Adrenal gland (tissue), 5 donors: ENCODE measurements around the gene CDK14.

ENCODE experiments used
- POLR2A ChIP-seq, 2 donors: fragments of 450-650 bp; IDR thresholded peaks; one replicate each; pipeline ENCODE4 v1.6.1; 2017; ENCODE audit warnings: antibody characterized with exemption in 2 of 2, mild to moderate bottlenecking in 2 of 2, moderate library complexity in 1 of 2
- TF ChIP-seq, protein P1 (sequence below), 6 experiments: fragments of 450-650 bp in 4 of 6; fragments of 200-600 bp in 2 of 6; sonication (generic) in 1 of 6; IDR thresholded peaks; 1 replicate in 5 of 6; 2 replicates in 1 of 6; pipeline versions ENCODE4 v1.5.1 to v1.8.0; 2016 to 2021; ENCODE audit warnings: antibody characterized with exemption in 6 of 6, mild to moderate bottlenecking in 2 of 6, moderate library complexity in 1 of 6
- donor health status: DM: no; HTN: no; CAD: no.

DNA sequence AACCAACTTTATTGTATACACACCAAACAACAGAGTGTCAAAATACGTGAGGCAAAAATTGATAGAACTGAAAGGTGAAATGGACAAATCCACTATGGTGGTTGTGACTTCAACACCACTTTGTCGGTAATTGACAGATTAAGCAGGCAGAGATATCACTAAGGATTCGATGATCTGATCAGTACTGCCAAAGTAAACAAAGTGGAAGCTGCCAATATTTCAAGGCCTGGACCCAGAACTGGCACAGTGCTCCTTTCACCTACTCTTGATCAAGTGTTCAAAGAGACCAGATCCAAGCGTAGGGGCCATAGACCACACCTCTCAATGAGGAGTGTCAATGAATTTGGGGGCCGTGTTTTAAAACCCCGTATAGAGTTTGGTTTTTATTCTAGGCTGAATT is 167.0 kb downstream of the CDK14 start:
- no peak for TF ChIP-seq POLR2A (IDR thresholded peaks at IDR 0.05)
- TF ChIP-seq, protein P1, sequence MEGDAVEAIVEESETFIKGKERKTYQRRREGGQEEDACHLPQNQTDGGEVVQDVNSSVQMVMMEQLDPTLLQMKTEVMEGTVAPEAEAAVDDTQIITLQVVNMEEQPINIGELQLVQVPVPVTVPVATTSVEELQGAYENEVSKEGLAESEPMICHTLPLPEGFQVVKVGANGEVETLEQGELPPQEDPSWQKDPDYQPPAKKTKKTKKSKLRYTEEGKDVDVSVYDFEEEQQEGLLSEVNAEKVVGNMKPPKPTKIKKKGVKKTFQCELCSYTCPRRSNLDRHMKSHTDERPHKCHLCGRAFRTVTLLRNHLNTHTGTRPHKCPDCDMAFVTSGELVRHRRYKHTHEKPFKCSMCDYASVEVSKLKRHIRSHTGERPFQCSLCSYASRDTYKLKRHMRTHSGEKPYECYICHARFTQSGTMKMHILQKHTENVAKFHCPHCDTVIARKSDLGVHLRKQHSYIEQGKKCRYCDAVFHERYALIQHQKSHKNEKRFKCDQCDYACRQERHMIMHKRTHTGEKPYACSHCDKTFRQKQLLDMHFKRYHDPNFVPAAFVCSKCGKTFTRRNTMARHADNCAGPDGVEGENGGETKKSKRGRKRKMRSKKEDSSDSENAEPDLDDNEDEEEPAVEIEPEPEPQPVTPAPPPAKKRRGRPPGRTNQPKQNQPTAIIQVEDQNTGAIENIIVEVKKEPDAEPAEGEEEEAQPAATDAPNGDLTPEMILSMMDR (IDR thresholded peaks at IDR 0.05), result no peak
